Measurements from ENCODE around the gene FBXO24.

DNA sequence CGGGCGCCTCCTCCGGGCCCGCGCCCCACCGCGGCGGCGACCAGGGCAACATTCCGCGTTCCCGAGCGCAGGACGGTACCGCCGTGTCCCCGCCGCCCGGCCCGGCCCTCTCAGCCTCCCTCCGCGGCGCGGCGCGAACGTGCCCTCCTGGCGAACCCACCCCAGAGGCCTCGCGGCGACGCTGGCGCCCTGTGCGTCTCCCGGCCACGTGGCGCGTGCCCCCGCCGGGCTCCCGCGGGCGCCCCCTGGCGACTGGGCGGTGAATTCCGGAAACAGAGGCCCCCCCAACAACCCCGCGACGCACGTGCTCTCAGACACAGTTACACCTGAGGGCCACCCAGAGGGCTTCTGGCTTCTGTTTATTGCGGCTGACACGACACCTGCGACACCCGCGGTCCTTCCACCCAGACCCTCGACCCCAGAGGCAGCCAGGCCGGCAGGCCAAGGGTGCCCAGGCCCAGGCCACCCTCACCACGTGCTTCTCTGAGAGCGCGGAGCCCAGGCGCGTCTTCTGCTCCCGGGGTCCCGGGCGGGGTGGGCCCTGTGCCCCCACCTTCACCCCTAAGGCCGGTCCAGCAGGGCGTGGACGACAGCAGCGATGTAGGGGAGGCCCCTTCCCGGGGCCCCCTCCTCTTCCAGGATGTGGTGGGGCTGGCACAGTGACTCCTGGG is 12.3 kb upstream of the FBXO24 start, which contains the start of gene SAP25:
- TF ChIP-seq, protein P1, sequence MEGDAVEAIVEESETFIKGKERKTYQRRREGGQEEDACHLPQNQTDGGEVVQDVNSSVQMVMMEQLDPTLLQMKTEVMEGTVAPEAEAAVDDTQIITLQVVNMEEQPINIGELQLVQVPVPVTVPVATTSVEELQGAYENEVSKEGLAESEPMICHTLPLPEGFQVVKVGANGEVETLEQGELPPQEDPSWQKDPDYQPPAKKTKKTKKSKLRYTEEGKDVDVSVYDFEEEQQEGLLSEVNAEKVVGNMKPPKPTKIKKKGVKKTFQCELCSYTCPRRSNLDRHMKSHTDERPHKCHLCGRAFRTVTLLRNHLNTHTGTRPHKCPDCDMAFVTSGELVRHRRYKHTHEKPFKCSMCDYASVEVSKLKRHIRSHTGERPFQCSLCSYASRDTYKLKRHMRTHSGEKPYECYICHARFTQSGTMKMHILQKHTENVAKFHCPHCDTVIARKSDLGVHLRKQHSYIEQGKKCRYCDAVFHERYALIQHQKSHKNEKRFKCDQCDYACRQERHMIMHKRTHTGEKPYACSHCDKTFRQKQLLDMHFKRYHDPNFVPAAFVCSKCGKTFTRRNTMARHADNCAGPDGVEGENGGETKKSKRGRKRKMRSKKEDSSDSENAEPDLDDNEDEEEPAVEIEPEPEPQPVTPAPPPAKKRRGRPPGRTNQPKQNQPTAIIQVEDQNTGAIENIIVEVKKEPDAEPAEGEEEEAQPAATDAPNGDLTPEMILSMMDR (conservative IDR thresholded peaks at IDR 0.05; ENCODE audit: low read length) = no peak
- TF ChIP-seq EZH2phosphoT487 (IDR thresholded peaks at IDR 0.05; ENCODE audit: borderline replicate concordance) = no peak

Measured in Loucy (cell line).